T-helper 2 cell treated with Interferon-gamma antibody and Interleukin-4, amounts not matched to agents 100 ng/mL and 5 ng/mL, for 36 hours (primary cell): ENCODE results near the gene FCN1. TPM values are rescaled to one million over a fixed set of nuclear protein-coding genes. Genes with fewer than 3 reads are reported as not detected.
"Not testable (repeated sequence)": the region's sequence is repeated elsewhere in the genome, so short reads cannot be mapped to it uniquely, and the experiment has no call there.

ENCODE experiments used
- intact Hi-C: fragments of 100-400 bp; cut with micrococcal nuclease; formaldehyde crosslinking; loops from one replicate; pipeline ENCODE4 v1.15.1; 2023
- total RNA-seq: library from RNA; stranded (reverse); gene quantifications from 2 replicates; pipeline ENCODE4 v1.2.3, GENCODE V29; 2022

The FCN1 gene
- total RNA-seq, 1 donor from 2014 or later, result not detected

GRCh38 chr9:134877541-134877940 is 40.2 kb downstream of the FCN1 start:
- intact Hi-C loops, result no loop called here

- intact Hi-C loops, result no loop called here
Observed at GRCh38 chr9:134875371-134875770, 42.3 kb downstream of the FCN1 start.

DNA sequence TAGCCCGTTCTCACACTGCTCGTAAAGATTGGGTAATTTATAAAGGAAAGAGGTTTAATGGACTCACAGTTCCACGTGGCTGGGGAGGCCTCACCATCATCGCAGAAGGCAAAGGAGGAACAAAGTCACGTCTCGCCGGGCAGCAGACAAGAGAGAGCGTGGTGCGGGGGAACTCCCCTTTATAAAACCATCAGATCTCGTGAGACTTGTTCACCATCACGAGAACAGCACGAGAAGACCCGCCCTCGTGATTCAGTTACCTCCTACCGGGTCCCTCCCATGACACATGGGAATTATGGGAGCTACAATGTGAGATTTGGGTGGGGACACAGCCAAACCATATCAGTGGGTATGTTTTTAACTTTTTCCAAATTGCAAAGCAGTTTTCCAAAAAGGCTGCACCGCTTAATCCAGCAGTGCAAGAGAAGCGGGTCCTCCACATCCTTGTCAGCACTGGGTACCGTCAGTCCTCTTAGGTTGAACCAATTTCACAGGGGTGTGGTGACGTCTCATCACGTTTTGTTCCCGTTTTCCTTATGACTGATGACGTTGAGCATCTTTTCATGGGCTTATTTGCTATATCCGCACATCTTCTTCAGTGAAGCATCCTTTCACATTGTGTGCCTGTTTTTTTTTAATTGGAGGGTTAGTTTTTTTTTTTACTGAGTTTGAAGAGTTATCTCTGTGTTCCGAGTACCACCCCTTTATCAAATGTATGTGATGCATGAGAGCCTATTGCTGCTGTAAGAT is 45.1 kb downstream of the FCN1 start:
- intact Hi-C loops, result no loop called here

- intact Hi-C loops, result no loop called here
Observed at GRCh38 chr9:134871697-134872340, 45.9 kb downstream of the FCN1 start.

- intact Hi-C loops, result no loop called here
Observed at GRCh38 chr9:134870746-134871662, 46.7 kb downstream of the FCN1 start.

DNA sequence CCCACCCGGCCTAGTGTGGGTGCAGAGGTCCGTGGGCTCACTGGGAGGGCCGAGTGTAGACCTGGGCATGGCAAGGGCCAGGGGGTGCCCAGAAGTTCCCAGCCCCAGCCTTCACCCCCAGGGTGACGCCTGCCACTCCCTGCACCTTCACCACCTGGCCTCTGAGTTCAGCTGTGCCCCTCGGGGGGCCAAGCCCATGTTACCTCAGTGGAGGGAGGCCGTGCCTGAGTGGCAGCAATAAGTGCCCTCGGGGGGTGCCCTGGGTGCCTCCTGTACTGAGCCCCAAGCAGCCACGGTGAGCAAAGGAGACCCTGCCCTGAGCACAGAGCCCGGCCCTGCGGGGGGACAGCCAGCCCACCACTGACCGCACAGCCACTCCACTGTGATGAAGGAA is 47.4 kb downstream of the FCN1 start:
- intact Hi-C loops, result no loop called here

GRCh38 chr9:134869554-134870300 is 48.0 kb downstream of the FCN1 start:
- intact Hi-C loops, result no loop called here

GRCh38 chr9:134868751-134869553 is 48.8 kb downstream of the FCN1 start:
- intact Hi-C loops, result no loop called here

GRCh38 chr9:134867917-134868750 is 49.6 kb downstream of the FCN1 start:
- intact Hi-C loops, result no loop called here

GRCh38 chr9:134864821-134865190 is 52.9 kb downstream of the FCN1 start:
- intact Hi-C loops, result no loop called here

GRCh38 chr9:134863941-134864820 is 53.5 kb downstream of the FCN1 start:
- intact Hi-C loops, result no loop called here

DNA sequence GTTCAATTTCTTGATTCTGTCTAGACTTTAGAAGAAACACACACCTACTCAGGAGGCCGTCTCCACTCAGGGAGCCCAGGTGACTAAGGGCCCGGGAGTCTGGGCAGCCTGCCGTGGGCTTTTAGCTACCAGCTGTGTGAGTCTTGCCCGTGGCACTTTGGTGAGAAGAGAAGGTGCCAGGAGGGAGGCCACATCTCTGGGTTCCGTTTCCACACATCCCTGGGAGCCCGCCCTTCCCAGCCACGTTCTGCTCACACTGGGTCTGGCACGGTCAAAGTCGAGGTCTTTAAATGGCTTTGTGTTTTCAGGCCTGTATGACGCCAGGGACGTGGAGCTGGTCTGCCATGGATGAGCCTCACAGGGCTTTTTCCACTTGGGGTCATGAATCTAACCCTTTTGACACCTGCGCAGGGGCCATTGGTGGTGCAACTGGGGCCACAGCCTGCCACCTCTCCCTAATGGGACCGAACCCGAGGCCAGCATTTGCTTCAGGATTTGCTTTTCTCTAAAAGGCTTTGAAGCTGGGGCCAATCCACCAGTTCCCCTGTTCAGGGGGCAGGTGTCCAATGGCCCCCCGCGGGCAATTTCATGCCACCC is 54.3 kb downstream of the FCN1 start:
- intact Hi-C loops, result no loop called here

- intact Hi-C loops, result no loop called here
Observed at GRCh38 chr9:134861595-134862334, 55.9 kb downstream of the FCN1 start.

GRCh38 chr9:134860510-134860909 is 57.2 kb downstream of the FCN1 start:
- intact Hi-C loops, result no loop called here

- intact Hi-C loops, result no loop called here
Observed at GRCh38 chr9:134858051-134858841, 59.5 kb downstream of the FCN1 start.

- intact Hi-C loops, result not testable (repeated sequence)
Observed at GRCh38 chr9:134857451-134857850, 60.3 kb downstream of the FCN1 start.
